H9 (cell line): ENCODE results near the gene CAPN14. TPM values are rescaled to one million over a fixed set of nuclear protein-coding genes. Genes with fewer than 3 reads are reported as not detected.

ENCODE experiments used
- DNase-seq: peaks from one replicate; pipeline ENCODE4 v3.0.0-alpha.2; 2017
- H2AFZ ChIP-seq: one replicate; pipeline ENCODE4 v1.6.1; 2013; ENCODE audit warnings: mild to moderate bottlenecking, low read length, control low read depth, moderate library complexity
- H2AK5ac ChIP-seq: 2 replicates; pipeline ENCODE4 v1.6.1; 2013; ENCODE audit warnings: low read length, control low read depth, mixed read lengths; ENCODE audit not compliant: insufficient read length
- H2BK120ac ChIP-seq: one replicate; pipeline ENCODE4 v1.6.1; 2013; ENCODE audit warnings: low read depth, mild to moderate bottlenecking, low read length, control low read depth, inconsistent platforms; ENCODE audit not compliant: poor library complexity, severe bottlenecking
- H2BK12ac ChIP-seq: 2 replicates; pipeline ENCODE4 v1.6.1; 2013; ENCODE audit warnings: low read length, control low read depth, mixed read lengths, low read depth; ENCODE audit not compliant: insufficient read length
- H2BK15ac ChIP-seq: 2 replicates; pipeline ENCODE4 v1.6.1; 2013; ENCODE audit warnings: low read depth, low read length, control low read depth
- H2BK20ac ChIP-seq: one replicate; pipeline ENCODE4 v1.6.1; 2013; ENCODE audit warnings: low read depth, mild to moderate bottlenecking, low read length, control low read depth, inconsistent platforms; ENCODE audit not compliant: poor library complexity, severe bottlenecking
- H2BK5ac ChIP-seq: 2 replicates; pipeline ENCODE4 v1.6.1; 2013; ENCODE audit warnings: low read length, control low read depth, mixed read lengths; ENCODE audit not compliant: insufficient read length
- H3K14ac ChIP-seq: 2 replicates; pipeline ENCODE4 v1.6.1; 2013; ENCODE audit warnings: low read length, control low read depth; ENCODE audit not compliant: insufficient read depth
- H3K18ac ChIP-seq: 2 replicates; pipeline ENCODE4 v1.6.1; 2013; ENCODE audit warnings: low read depth, mild to moderate bottlenecking, mixed read lengths, low read length, control low read depth; ENCODE audit not compliant: insufficient read length
- H3K23ac ChIP-seq: 2 replicates; pipeline ENCODE4 v1.6.1; 2013; ENCODE audit warnings: low read length, control low read depth, mixed read lengths, low read depth; ENCODE audit not compliant: insufficient read length
- H3K23me2 ChIP-seq: 2 replicates; pipeline ENCODE4 v1.6.1; 2013; ENCODE audit warnings: low read depth, mild to moderate bottlenecking, mixed read lengths, low read length, control low read depth; ENCODE audit not compliant: insufficient read length, poor library complexity, severe bottlenecking
- H3K27ac ChIP-seq: 2 replicates; pipeline ENCODE4 v1.5.1; 2013; ENCODE audit warnings: low read length, control low read depth, mixed read lengths, low read depth; ENCODE audit not compliant: insufficient read length
- H3K27me3 ChIP-seq: 2 replicates; pipeline ENCODE4 v1.6.1; 2013; ENCODE audit warnings: low read length, control low read depth, inconsistent platforms; ENCODE audit not compliant: insufficient read depth
- H3K4ac ChIP-seq: 2 replicates; pipeline ENCODE4 v1.6.1; 2013; ENCODE audit warnings: low read depth, mild to moderate bottlenecking, control low read depth, inconsistent platforms, low read length, moderate library complexity
- H3K4me1 ChIP-seq: 2 replicates; pipeline ENCODE4 v1.6.1; 2013; ENCODE audit warnings: low read length, control low read depth, inconsistent platforms; ENCODE audit not compliant: insufficient read depth
- H3K4me2 ChIP-seq: 2 replicates; pipeline ENCODE4 v1.6.1; 2013; ENCODE audit warnings: low read length, control low read depth, mixed read lengths; ENCODE audit not compliant: insufficient read length, insufficient read depth
- H3K56ac ChIP-seq: 2 replicates; pipeline ENCODE4 v1.6.1; 2013; ENCODE audit warnings: low read depth, mild to moderate bottlenecking, mixed read lengths, low read length, control low read depth; ENCODE audit not compliant: insufficient read length
- H3K79me1 ChIP-seq: 2 replicates; pipeline ENCODE4 v1.6.1; 2013; ENCODE audit warnings: low read depth, mild to moderate bottlenecking, moderate library complexity, low read length, control low read depth, inconsistent platforms; ENCODE audit not compliant: insufficient read depth, poor library complexity, severe bottlenecking
- H3K79me2 ChIP-seq: 2 replicates; pipeline ENCODE4 v1.6.1; 2013; ENCODE audit warnings: low read length, control low read depth, inconsistent platforms; ENCODE audit not compliant: insufficient read depth
- H3K9ac ChIP-seq: 2 replicates; pipeline ENCODE4 v1.6.1; 2013; ENCODE audit warnings: low read length, control low read depth, mixed read lengths; ENCODE audit not compliant: insufficient read length; ENCODE audit errors: extremely low read depth
- H3K9me3 ChIP-seq: one replicate; pipeline ENCODE4 v1.6.1; 2013; ENCODE audit warnings: low read depth, low read length, inconsistent platforms; ENCODE audit not compliant: control insufficient read depth
- H3T11ph ChIP-seq: one replicate; pipeline ENCODE4 v1.6.1; 2013; ENCODE audit warnings: mild to moderate bottlenecking, low read length, control low read depth, inconsistent platforms
- H4K20me1 ChIP-seq: one replicate; pipeline ENCODE4 v1.6.1; 2013; ENCODE audit not compliant: control insufficient read depth, insufficient read length, insufficient read depth
- H4K5ac ChIP-seq: 2 replicates; pipeline ENCODE4 v1.6.1; 2013; ENCODE audit warnings: low read depth, mild to moderate bottlenecking, mixed read lengths, low read length, control low read depth; ENCODE audit not compliant: insufficient read length
- H4K8ac ChIP-seq: replicated peaks from 2 replicates; pipeline ENCODE4 v1.6.1; 2013; ENCODE audit warnings: low read length, control low read depth, mixed read lengths, low read depth; ENCODE audit not compliant: insufficient read length
- H4K91ac ChIP-seq: 2 replicates; pipeline ENCODE4 v1.6.1; 2013; ENCODE audit warnings: low read depth, mild to moderate bottlenecking, moderate library complexity, mixed read lengths, low read length, control low read depth; ENCODE audit not compliant: insufficient read length
- H3K27ac Mint-ChIP-seq, 3 experiments: 2 replicates in 2 of 3; 3 replicates in 1 of 3; pipeline ENCODE4 v1.8.0; 2020 to 2021; ENCODE audit warnings: mixed read lengths in 3 of 3, mild to moderate bottlenecking in 1 of 3, moderate library complexity in 1 of 3
- H3K27me3 Mint-ChIP-seq: 2 replicates; pipeline ENCODE4 v1.8.0; 2021; ENCODE audit warnings: low read depth, mild to moderate bottlenecking, moderate library complexity, mixed read lengths
- H3K36me3 Mint-ChIP-seq, 3 experiments: 2 replicates in 2 of 3; 3 replicates in 1 of 3; pipeline ENCODE4 v1.8.0; 2020 to 2021; ENCODE audit warnings: low read depth in 3 of 3, mixed read lengths in 3 of 3; ENCODE audit not compliant: insufficient read depth in 1 of 3
- H3K4me1 Mint-ChIP-seq, 2 experiments: 2 replicates each; pipeline ENCODE4 v1.8.0; 2020; ENCODE audit warnings: mixed read lengths in 2 of 2
- H3K4me3 Mint-ChIP-seq, 2 experiments: 2 replicates in 1 of 2; 3 replicates in 1 of 2; pipeline ENCODE4 v1.8.0; 2020 to 2021; ENCODE audit warnings: mild to moderate bottlenecking in 2 of 2, mixed read lengths in 2 of 2, moderate library complexity in 1 of 2
- H3K9me3 Mint-ChIP-seq, 2 experiments: 2 replicates in 1 of 2; 3 replicates in 1 of 2; pipeline ENCODE4 v1.8.0; 2020; ENCODE audit warnings: mild to moderate bottlenecking in 2 of 2, mixed read lengths in 2 of 2, moderate library complexity in 1 of 2
- CTCF ChIP-seq: fragments of 200-600 bp; sonication (generic); conservative IDR thresholded peaks from 3 replicates; pipeline ENCODE4 v1.8.0; 2021; ENCODE audit warnings: antibody characterized with exemption, mild to moderate bottlenecking
- WGBS: extraction: QIAGEN DNeasy Blood & Tissue Kit; methylation state at CpG from one replicate; pipeline ENCODE4 v1.1.7; 2013; ENCODE audit warnings: missing lambda C conversion rate, low lambda C conversion rate, mixed read lengths; ENCODE audit not compliant: insufficient read length; ENCODE audit errors: extremely low coverage; 5-methylcytosine and 5-hydroxymethylcytosine counted together
- total RNA-seq: library from RNA; stranded (reverse); gene quantifications from 2 replicates; pipeline ENCODE4 v1.2.1, GENCODE V29; 2021

Gene CAPN14
- total RNA-seq, 1 experiment from 2014 or later, result 0.09 TPM

- H2AK5ac ChIP-seq, result no peak overlapping the region
- peaks cover 9% of the 10 kb centered on the region for H3K27me3 Mint-ChIP-seq
- H2BK5ac ChIP-seq, result no peak overlapping the region
- H2BK15ac ChIP-seq, result no peak overlapping the region
- H4K5ac ChIP-seq, result no peak overlapping the region
- H2AFZ ChIP-seq, result no peak overlapping the region
- no peak overlapping the region for H3K27ac Mint-ChIP-seq
- H3K79me2 ChIP-seq, result no peaks in the 10 kb centered on the region
- H3K9ac ChIP-seq, result no peak overlapping the region
- no peak overlapping the region for H3K56ac ChIP-seq
- no peak overlapping the region for H2BK120ac ChIP-seq
- H3K4me2 ChIP-seq, result no peak overlapping the region
- H3K18ac ChIP-seq, result no peak overlapping the region
- no peaks in the 10 kb centered on the region for H3K79me1 ChIP-seq
- H4K91ac ChIP-seq, result no peak overlapping the region
- H3K9me3 Mint-ChIP-seq, result no peaks in the 10 kb centered on the region
- no peaks in the 10 kb centered on the region for H3K9me3 ChIP-seq
- peaks cover 3% of the 10 kb centered on the region for H4K20me1 ChIP-seq
- H3T11ph ChIP-seq, result no peak overlapping the region
- peaks cover 1 to 8% (median 5%) of the 10 kb centered on the region in 3 experiments; a peak in 4 of 7 replicates for H3K36me3 Mint-ChIP-seq
- H3K4ac ChIP-seq, result no peak overlapping the region
- no peak overlapping the region for H3K23ac ChIP-seq
- H4K8ac ChIP-seq, result no peak overlapping the region
- H3K23me2 ChIP-seq, result peaks cover 2% of the 10 kb centered on the region
- no CpG with 5 or more reads among the region's 22 CpGs for WGBS
- no peak overlapping the region for H2BK12ac ChIP-seq
- peak; percentile 29 for DNase-seq
- no peak for TF ChIP-seq CTCF
- H3K4me1 ChIP-seq, result no peaks in the 10 kb centered on the region
- H3K4me1 Mint-ChIP-seq, result peaks cover 9 to 14% of the 10 kb centered on the region in 2 experiments
- H2BK20ac ChIP-seq, result no peak overlapping the region
- no peak overlapping the region for H3K27ac ChIP-seq
- no peak overlapping the region for H3K4me3 Mint-ChIP-seq
- peaks cover 4% of the 10 kb centered on the region; the same call in 1 of the 2 replicates for H3K27me3 ChIP-seq
- no peak overlapping the region for H3K14ac ChIP-seq
Measured at GRCh38 chr2:31239593-31240177, 22.4 kb upstream of the CAPN14 start.
